ENCODE data around the gene SLC38A11.
"Not testable (repeated sequence)": the region's sequence is repeated elsewhere in the genome, so short reads cannot be mapped to it uniquely, and the experiment has no call there.

Gene SLC38A11

DNA sequence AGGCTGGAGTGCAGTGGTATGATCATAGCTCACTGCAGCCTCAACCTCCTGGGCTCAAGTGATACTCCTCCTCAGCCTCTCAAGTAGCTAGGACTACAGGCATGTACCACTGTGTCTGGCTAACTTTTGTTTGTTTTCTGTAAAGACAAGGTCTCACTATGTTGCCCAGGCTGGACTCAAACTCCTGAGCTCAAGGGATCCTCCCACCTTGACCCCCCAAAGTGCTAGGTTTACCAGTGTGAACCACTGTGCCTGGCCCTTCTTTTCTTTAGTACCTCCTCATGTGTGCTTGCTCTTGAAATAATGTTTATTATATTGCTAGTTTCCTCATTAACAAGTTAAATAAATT lies 94.7 kb downstream of the SLC38A11 start:
- no peak overlapping the region for H3K27ac ChIP-seq (ENCODE audit: low read depth, low read length, poor library complexity, severe bottlenecking)
- no peaks in the 10 kb centered on the region for H3K27me3 ChIP-seq (ENCODE audit: insufficient read depth, low read length)
- H3K4me1 ChIP-seq (ENCODE audit: insufficient read depth, low read length, severe bottlenecking), result no peaks in the 10 kb centered on the region
- H3K79me2 ChIP-seq (ENCODE audit: insufficient read depth, low read length), result no peaks in the 10 kb centered on the region
- no peaks in the 10 kb centered on the region for H3K9me3 ChIP-seq (ENCODE audit: low read length)
- no peak overlapping the region for H2AFZ ChIP-seq (ENCODE audit: low read length)
- H3K4me2 ChIP-seq (ENCODE audit: low read length), result no peak overlapping the region
- no peaks in the 10 kb centered on the region for H3K9me2 ChIP-seq (ENCODE audit: low read depth, low read length)
- no peak for TF ChIP-seq EZH2 (IDR thresholded peaks at IDR 0.05; ENCODE audit: borderline replicate concordance, low read length)
- TF ChIP-seq, protein P1, sequence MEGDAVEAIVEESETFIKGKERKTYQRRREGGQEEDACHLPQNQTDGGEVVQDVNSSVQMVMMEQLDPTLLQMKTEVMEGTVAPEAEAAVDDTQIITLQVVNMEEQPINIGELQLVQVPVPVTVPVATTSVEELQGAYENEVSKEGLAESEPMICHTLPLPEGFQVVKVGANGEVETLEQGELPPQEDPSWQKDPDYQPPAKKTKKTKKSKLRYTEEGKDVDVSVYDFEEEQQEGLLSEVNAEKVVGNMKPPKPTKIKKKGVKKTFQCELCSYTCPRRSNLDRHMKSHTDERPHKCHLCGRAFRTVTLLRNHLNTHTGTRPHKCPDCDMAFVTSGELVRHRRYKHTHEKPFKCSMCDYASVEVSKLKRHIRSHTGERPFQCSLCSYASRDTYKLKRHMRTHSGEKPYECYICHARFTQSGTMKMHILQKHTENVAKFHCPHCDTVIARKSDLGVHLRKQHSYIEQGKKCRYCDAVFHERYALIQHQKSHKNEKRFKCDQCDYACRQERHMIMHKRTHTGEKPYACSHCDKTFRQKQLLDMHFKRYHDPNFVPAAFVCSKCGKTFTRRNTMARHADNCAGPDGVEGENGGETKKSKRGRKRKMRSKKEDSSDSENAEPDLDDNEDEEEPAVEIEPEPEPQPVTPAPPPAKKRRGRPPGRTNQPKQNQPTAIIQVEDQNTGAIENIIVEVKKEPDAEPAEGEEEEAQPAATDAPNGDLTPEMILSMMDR (IDR thresholded peaks at IDR 0.05; ENCODE audit: low read length), result no peak
- H4K20me1 ChIP-seq (ENCODE audit: insufficient read depth, low read length), result no peaks in the 10 kb centered on the region
- no peak overlapping the region for H3K4me3 ChIP-seq (ENCODE audit: low read depth, low read length, poor library complexity, severe bottlenecking)
- no peak overlapping the region for H3K9ac ChIP-seq (ENCODE audit: low read length)
- no peaks in the 10 kb centered on the region for H3K36me3 ChIP-seq (ENCODE audit: insufficient read depth, low read length)
- H3F3A ChIP-seq (ENCODE audit: insufficient read depth, low read length), result no peaks in the 10 kb centered on the region

DNA sequence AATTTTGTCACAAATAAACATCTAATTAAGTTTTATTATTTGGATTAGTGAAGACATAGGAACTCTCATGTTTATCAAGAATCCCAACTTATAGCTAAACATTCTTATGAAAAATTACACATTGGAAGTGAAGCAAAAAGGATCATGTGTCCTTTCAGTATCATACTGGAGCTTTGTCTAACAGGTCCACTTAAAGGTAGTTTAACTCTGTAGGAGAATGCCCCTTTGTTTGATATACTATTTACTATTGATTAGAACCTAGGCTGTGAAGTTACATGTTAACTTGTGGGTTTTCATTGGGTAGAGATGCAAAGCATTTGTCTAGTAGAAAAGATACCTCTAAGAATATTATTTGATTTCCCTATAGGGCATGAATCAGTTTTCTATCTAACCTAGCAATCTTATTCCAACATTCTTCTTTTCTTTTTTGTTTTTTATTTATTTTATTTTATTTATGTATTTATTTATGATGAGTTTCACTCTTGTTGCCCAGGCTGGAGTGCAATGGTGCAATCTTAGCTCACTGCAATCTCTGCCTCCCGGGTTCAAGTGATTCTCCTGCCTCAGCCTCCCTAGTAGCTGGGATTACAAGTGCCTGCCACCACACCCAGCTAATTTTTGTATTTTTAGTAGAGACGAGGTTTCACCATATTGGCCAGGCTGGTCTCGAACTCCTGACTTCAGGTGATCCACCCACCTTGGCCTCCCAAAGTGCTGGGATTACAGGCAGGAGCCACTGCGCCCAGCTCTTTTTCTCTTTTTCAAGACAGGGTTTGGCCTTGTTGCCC lies 95.2 kb downstream of the SLC38A11 start:
- H3K9me3 ChIP-seq (ENCODE audit: low read length); H4K20me1 ChIP-seq (ENCODE audit: insufficient read depth, low read length); H3K36me3 ChIP-seq (ENCODE audit: insufficient read depth, low read length); H3K27me3 ChIP-seq (ENCODE audit: insufficient read depth, low read length); H3F3A ChIP-seq (ENCODE audit: insufficient read depth, low read length); H3K27ac ChIP-seq (ENCODE audit: low read depth, low read length, poor library complexity, severe bottlenecking); H2AFZ ChIP-seq (ENCODE audit: low read length); H3K4me3 ChIP-seq (ENCODE audit: low read depth, low read length, poor library complexity, severe bottlenecking); H3K79me2 ChIP-seq (ENCODE audit: insufficient read depth, low read length); H3K9me2 ChIP-seq (ENCODE audit: low read depth, low read length); H3K4me2 ChIP-seq (ENCODE audit: low read length); H3K9ac ChIP-seq (ENCODE audit: low read length); H3K4me1 ChIP-seq (ENCODE audit: insufficient read depth, low read length, severe bottlenecking): not testable (repeated sequence)

- TF ChIP-seq EZH2 (IDR thresholded peaks at IDR 0.05; ENCODE audit: borderline replicate concordance, low read length), result no peak
- TF ChIP-seq, protein P1 (IDR thresholded peaks at IDR 0.05; ENCODE audit: low read length), result no peak
- Histone ChIP-seq H3K4me1 (ENCODE audit: insufficient read depth, low read length, severe bottlenecking) (no peaks in the 10 kb centered on the region), H2AFZ (ENCODE audit: low read length) (no peak overlapping the region), H3K27ac (ENCODE audit: low read depth, low read length, poor library complexity, severe bottlenecking) (no peak overlapping the region), H3K4me2 (ENCODE audit: low read length) (no peak overlapping the region), H3K27me3 (ENCODE audit: insufficient read depth, low read length) (no peaks in the 10 kb centered on the region), H3K4me3 (ENCODE audit: low read depth, low read length, poor library complexity, severe bottlenecking) (no peak overlapping the region), H3K79me2 (ENCODE audit: insufficient read depth, low read length) (no peaks in the 10 kb centered on the region), H3K36me3 (ENCODE audit: insufficient read depth, low read length) (no peaks in the 10 kb centered on the region), H3F3A (ENCODE audit: insufficient read depth, low read length) (no peaks in the 10 kb centered on the region), H4K20me1 (ENCODE audit: insufficient read depth, low read length) (no peaks in the 10 kb centered on the region), H3K9me2 (ENCODE audit: low read depth, low read length) (no peaks in the 10 kb centered on the region), H3K9ac (ENCODE audit: low read length) (no peak overlapping the region), H3K9me3 (ENCODE audit: low read length) (no peaks in the 10 kb centered on the region)
Measured at GRCh38 chr2:164859251-164859818, 96.0 kb downstream of the SLC38A11 start.

GRCh38 chr2:164852086-164852485 lies 103.2 kb downstream of the SLC38A11 start:
- H3K4me1 ChIP-seq (ENCODE audit: insufficient read depth, low read length, severe bottlenecking), result no peaks in the 10 kb centered on the region
- H2AFZ ChIP-seq (ENCODE audit: low read length), result no peak overlapping the region
- no peaks in the 10 kb centered on the region for H3K9me2 ChIP-seq (ENCODE audit: low read depth, low read length)
- no peaks in the 10 kb centered on the region for H3F3A ChIP-seq (ENCODE audit: insufficient read depth, low read length)
- no peaks in the 10 kb centered on the region for H3K9me3 ChIP-seq (ENCODE audit: low read length)
- H3K4me2 ChIP-seq (ENCODE audit: low read length), result no peak overlapping the region
- TF ChIP-seq, protein P1 (IDR thresholded peaks at IDR 0.05; ENCODE audit: low read length), result no peak
- TF ChIP-seq EZH2 (IDR thresholded peaks at IDR 0.05; ENCODE audit: borderline replicate concordance, low read length), result no peak
- no peaks in the 10 kb centered on the region for H3K36me3 ChIP-seq (ENCODE audit: insufficient read depth, low read length)
- no peak overlapping the region for H3K4me3 ChIP-seq (ENCODE audit: low read depth, low read length, poor library complexity, severe bottlenecking)
- H3K79me2 ChIP-seq (ENCODE audit: insufficient read depth, low read length), result no peaks in the 10 kb centered on the region
- no peak overlapping the region for H3K27ac ChIP-seq (ENCODE audit: low read depth, low read length, poor library complexity, severe bottlenecking)
- H3K27me3 ChIP-seq (ENCODE audit: insufficient read depth, low read length), result no peaks in the 10 kb centered on the region
- H3K9ac ChIP-seq (ENCODE audit: low read length), result no peak overlapping the region
- H4K20me1 ChIP-seq (ENCODE audit: insufficient read depth, low read length), result no peaks in the 10 kb centered on the region

Measured in OCI-LY1 (cell line).